HG03135 (cell line): ENCODE measurements around the gene SPHK2.

Experiments used
- ATAC-seq: cut with Tn5 transposase; IDR thresholded peaks from one replicate; pipeline ENCODE4 v1.9.1; 2021; ENCODE audit warnings: mild to moderate bottlenecking, moderate library complexity; ENCODE audit not compliant: unreplicated experiment

SPHK2 gene

GRCh38 chr19:48603850-48604249, 15.5 kb upstream of the SPHK2 start:
- no peak for ATAC-seq

- no peak for ATAC-seq
Measured at GRCh38 chr19:48606463-48607358, 12.6 kb upstream of the SPHK2 start, which contains the start of gene SPACA4. Gene SPACA4 (plus strand): TSS chr19:48606742. CDS start chr19:48606979, 237 bp downstream.

- ATAC-seq, result no peak
Measured at GRCh38 chr19:48607359-48607755, 11.9 kb upstream of the SPHK2 start.

GRCh38 chr19:48608798-48609263, 10.5 kb upstream of the SPHK2 start:
- no peak for ATAC-seq

GRCh38 chr19:48609571-48610108, 9.7 kb upstream of the SPHK2 start:
- ATAC-seq, result no peak

GRCh38 chr19:48611872-48612271, 7.4 kb upstream of the SPHK2 start:
- no peak for ATAC-seq

GRCh38 chr19:48613024-48613851, 6.1 kb upstream of the SPHK2 start:
- ATAC-seq, result no peak

GRCh38 chr19:48613852-48614435, 5.4 kb upstream of the SPHK2 start:
- no peak for ATAC-seq

- no peak for ATAC-seq
Measured at GRCh38 chr19:48614436-48615230, 4.7 kb upstream of the SPHK2 start, which contains the start of gene FAM83E. Gene FAM83E (minus strand): TSS chr19:48615076. CDS start chr19:48613372, 1,704 bp downstream.

- ATAC-seq, result no peak
Measured at GRCh38 chr19:48615231-48616040, 3.9 kb upstream of the SPHK2 start.

GRCh38 chr19:48616041-48616436, 3.3 kb upstream of the SPHK2 start:
- ATAC-seq, result no peak

GRCh38 chr19:48616491-48617056, 2.7 kb upstream of the SPHK2 start:
- no peak for ATAC-seq

GRCh38 chr19:48617146-48617937, 2.0 kb upstream of the SPHK2 start:
- ATAC-seq, result no peak

- ATAC-seq, result no peak
Measured at GRCh38 chr19:48618278-48618915, 909 bp upstream of the SPHK2 start.

GRCh38 chr19:48619692-48620585, 633 bp downstream of the SPHK2 start:
- ATAC-seq, result no peak

GRCh38 chr19:48623556-48624066, 4.3 kb downstream of the SPHK2 start:
- no peak for ATAC-seq
